K562 (cell line): ENCODE measurements around the gene BICDL1. TPM values are rescaled to one million over a fixed set of nuclear protein-coding genes. Genes with fewer than 3 reads are reported as not detected.

Source experiments
- ATAC-seq: fragments of 200-7000 bp; cut with Tn5 transposase; 3 replicates; pipeline ENCODE4 v1.9.1; 2020; ENCODE audit warnings: moderate library complexity
- BruUV-seq: library from RNA; stranded (reverse); fragments of 400-500 nt; replicated peaks from 2 replicates; lab custom pipeline; 2021; lab: Mats Ljungman, UMichigan
- CTCF ChIA-PET: fragments of 300-600 bp; formaldehyde crosslinking; extraction: SDS; loops from one replicate; lab custom pipeline; 2021; ENCODE audit warnings: low intra/inter-chr PET ratio; lab: Yijun Ruan, JAX
- POLR2A ChIA-PET: fragments of 300-600, 350-650 bp; sonication (Branson Sonifier 250); formaldehyde crosslinking; extraction: SDS; loops from one replicate; lab custom pipeline; 2021; ENCODE audit warnings: antibody characterized with exemption, inconsistent platforms; lab: Yijun Ruan, JAX
- DNase-seq, 4 experiments: peaks; one replicate each; pipeline versions ENCODE4 v3.0.0 to v3.0.0-alpha.2; 2011 to 2018; ENCODE audit warnings: low spot score in 3 of 4, mixed read lengths in 3 of 4; ENCODE audit errors: extremely low read depth in 1 of 4
- FAIRE-seq: peaks from 2 replicates; lab custom pipeline; 2011; peaks lifted over from hg19 to GRCh38; lab: Jason Lieb, UNC
- H2AFZ ChIP-seq: 2 replicates; pipeline ENCODE4 v1.6.0; 2011; ENCODE audit warnings: low read depth, low read length, control low read depth, inconsistent platforms
- H3K27ac ChIP-seq: fragments of 200-600 bp; 3 replicates; pipeline ENCODE4 v1.8.0; 2011; ENCODE audit warnings: low read depth, mild to moderate bottlenecking, control low read depth, inconsistent platforms, low read length, moderate library complexity, mixed read lengths; ENCODE audit errors: extremely low read depth
- H3K27me3 ChIP-seq, 2 experiments: fragments of 300-600 bp in 1 of 2; 2 replicates in 1 of 2; 3 replicates in 1 of 2; pipeline versions ENCODE4 v1.6.0 to v1.8.0; 2011; ENCODE audit warnings: inconsistent platforms in 2 of 2, low read length in 2 of 2, mild to moderate bottlenecking in 1 of 2, mixed read lengths in 1 of 2, moderate library complexity in 1 of 2; ENCODE audit not compliant: control insufficient read depth in 2 of 2, insufficient read depth in 2 of 2
- H3K36me3 ChIP-seq: fragments of 300-600 bp; 3 replicates; pipeline ENCODE4 v1.8.0; 2011; ENCODE audit warnings: mild to moderate bottlenecking, low read length, inconsistent platforms; ENCODE audit not compliant: control insufficient read depth, insufficient read depth
- H3K4me1 ChIP-seq, 2 experiments: fragments of 200-600 bp in 1 of 2; replicated peaks in 1 of 2; 2 replicates in 1 of 2; 3 replicates in 1 of 2; pipeline versions ENCODE4 v1.5.1 to v1.8.0; 2011; ENCODE audit warnings: inconsistent platforms in 2 of 2, low read length in 2 of 2, mild to moderate bottlenecking in 1 of 2, mixed read lengths in 1 of 2, moderate library complexity in 1 of 2; ENCODE audit not compliant: control insufficient read depth in 2 of 2, insufficient read depth in 2 of 2
- H3K4me2 ChIP-seq: 2 replicates; pipeline ENCODE4 v1.6.1; 2011; ENCODE audit warnings: low read length, control low read depth, inconsistent platforms, mixed read lengths; ENCODE audit not compliant: insufficient read depth
- H3K4me3 ChIP-seq: fragments of 200-600 bp; sonication (generic), shearing (Covaris generic); 2 replicates; pipeline ENCODE4 v1.5.1; 2016; ENCODE audit warnings: control low read depth, inconsistent platforms
- H3K79me2 ChIP-seq: fragments of 200-600 bp; 3 replicates; pipeline ENCODE4 v1.8.0; 2011; ENCODE audit warnings: low read length, inconsistent platforms; ENCODE audit not compliant: control insufficient read depth, insufficient read depth
- H3K9ac ChIP-seq, 2 experiments: 2 replicates each; pipeline versions ENCODE4 v1.6.0 to v1.6.1; 2011; ENCODE audit warnings: low read depth in 2 of 2, low read length in 2 of 2, control low read depth in 1 of 2, inconsistent platforms in 1 of 2, mild to moderate bottlenecking in 1 of 2, mixed read lengths in 1 of 2; ENCODE audit not compliant: insufficient read depth in 1 of 2
- H3K9me1 ChIP-seq: one replicate; pipeline ENCODE4 v1.6.0; 2011; ENCODE audit warnings: inconsistent platforms, mild to moderate bottlenecking, low read length, moderate library complexity; ENCODE audit not compliant: control insufficient read depth, insufficient read depth
- H3K9me3 ChIP-seq: replicated peaks from 2 replicates; pipeline ENCODE4 v1.5.1; 2011; ENCODE audit warnings: low read depth, low read length, inconsistent platforms; ENCODE audit not compliant: control insufficient read depth, insufficient read depth
- H4K20me1 ChIP-seq: replicated peaks from 2 replicates; pipeline ENCODE4 v1.6.1; 2011; ENCODE audit warnings: low read length, inconsistent platforms, mixed read lengths; ENCODE audit not compliant: control insufficient read depth, insufficient read depth
- EHMT2 ChIP-seq: fragments of 450-650 bp; IDR thresholded peaks from 2 replicates; pipeline ENCODE4 v1.6.1; 2018; ENCODE audit warnings: antibody characterized with exemption
- MAZ ChIP-seq, 2 experiments: fragments of 450-650 bp in 1 of 2; sonication (generic) in 1 of 2; formaldehyde crosslinking; IDR thresholded peaks in 1 of 2; conservative IDR thresholded peaks in 1 of 2; 2 replicates each; pipeline versions ENCODE4 v1.4.0 to v1.5.0; 2020; ENCODE audit warnings: mild to moderate bottlenecking in 1 of 2, missing genetic modification reagents in 1 of 2
- OTX1 ChIP-seq: fragments of 450-650 bp; formaldehyde crosslinking; IDR thresholded peaks from 2 replicates; pipeline ENCODE4 v1.4.0; 2022; ENCODE audit warnings: mild to moderate bottlenecking
- PHTF2 ChIP-seq: fragments of 250-450 bp; sonication (Bioruptor Pico); IDR thresholded peaks from 2 replicates; pipeline ENCODE4 v1.5.0; 2021; ENCODE audit warnings: mild to moderate bottlenecking
- SMARCA5 ChIP-seq: fragments of 450-650 bp; IDR thresholded peaks from 2 replicates; pipeline ENCODE4 v1.6.1; 2016
- ZNF253 ChIP-seq: fragments of 250-450 bp; sonication (Bioruptor Pico); conservative IDR thresholded peaks from 2 replicates; pipeline ENCODE4 v1.6.1; 2021; ENCODE audit warnings: mild to moderate bottlenecking
- WGBS: fragments of 100-300 bp; shearing (Covaris generic); methylation state at CpG from one replicate; pipeline ENCODE4 v1.1.6; 2016; ENCODE audit warnings: low coverage, mixed read lengths; ENCODE audit not compliant: insufficient coverage; ENCODE audit errors: missing lambda C conversion rate; 5-methylcytosine and 5-hydroxymethylcytosine counted together
- in situ Hi-C: fragments of 300-500 bp; cut with MboI; formaldehyde crosslinking; loops from 4 replicates; pipeline ENCODE4 v1.15.0; 2018; ENCODE audit warnings: inconsistent platforms, mixed read lengths
- intact Hi-C: fragments of 100-400 bp; cut with micrococcal nuclease; formaldehyde crosslinking; loops from 2 replicates; pipeline ENCODE4 v1.14.2; 2022
- polyA plus RNA-seq, 8 experiments: library from polyadenylated mRNA; depleted of rRNA in 4 of 8; stranded (reverse) in 5 of 8; unstranded in 3 of 8; fragments of >200 nt; fragmentation: Nextera tagmentation in 2 of 8; fragmentation: Illumina TruSeq in 1 of 8; extraction: Ambion mirVana in 2 of 8; extraction: Trizol in 1 of 8; gene quantifications; 2 replicates each; pipeline versions ENCODE4 v1.2.1 to v1.2.3, GENCODE V29; 2011 to 2014; ENCODE audit warnings: inconsistent platforms in 1 of 8, missing spikeins in 1 of 8
- total RNA-seq, 7 experiments: library from RNA; depleted of rRNA in 6 of 7; stranded (reverse); fragments of >200 nt in 6 of 7; fragmentation: Illumina TruSeq in 2 of 7; extraction: Trizol in 2 of 7; gene quantifications; 2 replicates each; pipeline versions ENCODE4 v1.2.1 to v1.2.3, GENCODE V29; 2011 to 2021; ENCODE audit warnings: low replicate concordance in 1 of 7
- TF ChIP-seq, protein P1 (sequence below): fragments of 200-400 bp; formaldehyde crosslinking; IDR thresholded peaks from 2 replicates; pipeline ENCODE4 v1.6.1; 2017; ENCODE audit warnings: mild to moderate bottlenecking, low read depth, low read length, moderate library complexity
- TF ChIP-seq, protein P2 (sequence below): sonication (generic); formaldehyde crosslinking; IDR thresholded peaks from 2 replicates; pipeline ENCODE4 v1.8.1; 2023; ENCODE audit warnings: mild to moderate bottlenecking, missing genetic modification reagents
- TF ChIP-seq, protein P3 (sequence below): fragments of 450-650 bp; conservative IDR thresholded peaks from 2 replicates; pipeline ENCODE4 v1.6.1; 2016; ENCODE audit warnings: missing genetic modification characterization, low read depth, mild to moderate bottlenecking, missing compliant biosample characterization, moderate library complexity

BICDL1 gene
- total and polyA plus RNA-seq, 9 of the 15 experiments (the other 6 are each of a cell fraction or from before 2014, with no cell fraction given): 0.06 to 2.0 (median 0.58) TPM

DNA sequence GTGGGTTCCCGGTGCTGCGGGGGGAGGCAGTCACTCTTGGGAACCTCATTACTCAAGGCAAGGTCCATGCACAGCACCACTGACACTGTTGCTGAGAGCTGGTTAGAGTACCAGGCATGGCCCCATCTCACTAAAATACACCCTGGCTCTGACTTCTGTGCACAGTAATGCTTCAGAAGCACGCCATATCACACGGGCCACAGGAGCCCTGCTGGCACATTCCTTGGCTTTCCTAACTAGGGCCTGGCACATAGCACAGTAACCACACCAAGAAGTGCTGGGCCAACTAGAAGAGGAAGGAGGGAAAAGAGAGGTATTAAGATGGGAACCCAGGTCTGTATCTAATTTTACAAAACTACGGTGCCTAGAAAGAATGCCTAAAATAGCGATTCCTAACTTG, 141.0 kb downstream of the BICDL1 start (continued):
- TF ChIP-seq, protein P1, sequence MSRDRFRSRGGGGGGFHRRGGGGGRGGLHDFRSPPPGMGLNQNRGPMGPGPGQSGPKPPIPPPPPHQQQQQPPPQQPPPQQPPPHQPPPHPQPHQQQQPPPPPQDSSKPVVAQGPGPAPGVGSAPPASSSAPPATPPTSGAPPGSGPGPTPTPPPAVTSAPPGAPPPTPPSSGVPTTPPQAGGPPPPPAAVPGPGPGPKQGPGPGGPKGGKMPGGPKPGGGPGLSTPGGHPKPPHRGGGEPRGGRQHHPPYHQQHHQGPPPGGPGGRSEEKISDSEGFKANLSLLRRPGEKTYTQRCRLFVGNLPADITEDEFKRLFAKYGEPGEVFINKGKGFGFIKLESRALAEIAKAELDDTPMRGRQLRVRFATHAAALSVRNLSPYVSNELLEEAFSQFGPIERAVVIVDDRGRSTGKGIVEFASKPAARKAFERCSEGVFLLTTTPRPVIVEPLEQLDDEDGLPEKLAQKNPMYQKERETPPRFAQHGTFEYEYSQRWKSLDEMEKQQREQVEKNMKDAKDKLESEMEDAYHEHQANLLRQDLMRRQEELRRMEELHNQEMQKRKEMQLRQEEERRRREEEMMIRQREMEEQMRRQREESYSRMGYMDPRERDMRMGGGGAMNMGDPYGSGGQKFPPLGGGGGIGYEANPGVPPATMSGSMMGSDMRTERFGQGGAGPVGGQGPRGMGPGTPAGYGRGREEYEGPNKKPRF: no peak
- TF ChIP-seq SMARCA5 (no peak), MAZ (CRISPR knock-in tag; conservative IDR thresholded peaks at IDR 0.05 in 1 of 2, IDR thresholded peaks at IDR 0.05 in 1 of 2) (no peak), EHMT2 (no peak), OTX1 (no peak), PHTF2 (no peak)
- TF ChIP-seq, all 486 proteins: peak for 0

DNA sequence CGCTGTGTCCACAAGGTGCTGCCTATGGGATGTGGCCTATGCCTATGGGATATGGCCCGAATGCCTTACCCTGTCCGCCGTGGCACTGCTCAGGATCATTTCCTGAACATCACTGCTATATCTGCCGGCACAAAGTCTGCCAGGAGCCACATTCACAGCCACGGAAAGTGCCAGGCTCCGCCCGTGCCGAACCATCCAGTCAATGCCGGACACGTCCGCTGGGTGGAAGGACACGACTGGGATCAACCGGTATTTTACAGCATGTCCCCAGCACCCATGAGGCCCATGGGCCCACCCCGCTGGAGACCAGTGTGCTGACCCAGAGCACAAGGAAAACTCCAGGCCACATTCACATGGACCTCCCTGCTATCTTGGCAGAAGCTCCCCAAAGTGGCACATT, 142.1 kb downstream of the BICDL1 start:
- ATAC-seq: no peak

More for the DNA sequence above, 142.1 kb downstream of the BICDL1 start:
- H3K4me1 ChIP-seq: no peaks in the 10 kb centered on the region
- no peaks in the 10 kb centered on the region for H3K9me3 ChIP-seq
- POLR2A ChIA-PET: interaction anchor here (0.6 kb wide), 1 partner anchor 88 kb away, joined by 3 read pairs; no protein-coding TSS in a partner anchor
- no peaks in the 10 kb centered on the region for H3K9me1 ChIP-seq
- TF ChIP-seq ZNF253: no peak
- TF ChIP-seq, protein P2, sequence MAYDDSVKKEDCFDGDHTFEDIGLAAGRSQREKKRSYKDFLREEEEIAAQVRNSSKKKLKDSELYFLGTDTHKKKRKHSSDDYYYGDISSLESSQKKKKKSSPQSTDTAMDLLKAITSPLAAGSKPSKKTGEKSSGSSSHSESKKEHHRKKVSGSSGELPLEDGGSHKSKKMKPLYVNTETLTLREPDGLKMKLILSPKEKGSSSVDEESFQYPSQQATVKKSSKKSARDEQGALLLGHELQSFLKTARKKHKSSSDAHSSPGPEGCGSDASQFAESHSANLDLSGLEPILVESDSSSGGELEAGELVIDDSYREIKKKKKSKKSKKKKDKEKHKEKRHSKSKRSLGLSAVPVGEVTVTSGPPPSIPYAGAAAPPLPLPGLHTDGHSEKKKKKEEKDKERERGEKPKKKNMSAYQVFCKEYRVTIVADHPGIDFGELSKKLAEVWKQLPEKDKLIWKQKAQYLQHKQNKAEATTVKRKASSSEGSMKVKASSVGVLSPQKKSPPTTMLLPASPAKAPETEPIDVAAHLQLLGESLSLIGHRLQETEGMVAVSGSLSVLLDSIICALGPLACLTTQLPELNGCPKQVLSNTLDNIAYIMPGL (CRISPR knock-in tag): no peak
- TF ChIP-seq, protein P3, sequence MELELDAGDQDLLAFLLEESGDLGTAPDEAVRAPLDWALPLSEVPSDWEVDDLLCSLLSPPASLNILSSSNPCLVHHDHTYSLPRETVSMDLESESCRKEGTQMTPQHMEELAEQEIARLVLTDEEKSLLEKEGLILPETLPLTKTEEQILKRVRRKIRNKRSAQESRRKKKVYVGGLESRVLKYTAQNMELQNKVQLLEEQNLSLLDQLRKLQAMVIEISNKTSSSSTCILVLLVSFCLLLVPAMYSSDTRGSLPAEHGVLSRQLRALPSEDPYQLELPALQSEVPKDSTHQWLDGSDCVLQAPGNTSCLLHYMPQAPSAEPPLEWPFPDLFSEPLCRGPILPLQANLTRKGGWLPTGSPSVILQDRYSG (tag): no peak
- no peak overlapping the region for H3K4me2 ChIP-seq
- no peak overlapping the region for H3K9ac ChIP-seq
- FAIRE-seq: no peak
- intact Hi-C loops (no loop called here), in situ Hi-C loops (no loop called here)
- no peaks in the 10 kb centered on the region for H4K20me1 ChIP-seq
- CTCF ChIA-PET: no interaction called here
- H3K79me2 ChIP-seq: no peaks in the 10 kb centered on the region
- peaks cover 95% of the 10 kb centered on the region for H3K36me3 ChIP-seq
- WGBS: 97% methylated on average over 14 of the region's 15 CpGs
- no peak for DNase-seq
- no peak overlapping the region for H2AFZ ChIP-seq
- H3K27ac ChIP-seq: no peak overlapping the region
- H3K27me3 ChIP-seq: no peaks in the 10 kb centered on the region
- no TSS peak for BruUV-seq
- H3K4me3 ChIP-seq: no peak overlapping the region
